WTC11 (cell line): ENCODE data around the gene AGR3. TPM values are rescaled to one million over a fixed set of nuclear protein-coding genes. Genes with fewer than 3 reads are reported as not detected.

ENCODE experiments used
- ATAC-seq: fragments of 200-7000 bp; cut with Tn5 transposase; 2 replicates; pipeline ENCODE4 v1.10.0; 2021; ENCODE audit warnings: mild to moderate bottlenecking, moderate library complexity
- CTCF ChIA-PET: fragments of 300-600 bp; sonication (Branson Sonifier 250); formaldehyde crosslinking; loops from one replicate; lab custom pipeline; 2021; ENCODE audit warnings: antibody characterized with exemption; lab: Charles Lee
- POLR2A ChIA-PET: fragments of 350-600 bp; sonication (Branson Sonifier 250); formaldehyde crosslinking; loops from one replicate; lab custom pipeline; 2021; ENCODE audit warnings: antibody characterized with exemption; lab: Charles Lee
- DNase-seq: peaks from one replicate; pipeline ENCODE4 v3.0.0; 2021; ENCODE audit warnings: low spot score
- H3K27ac Mint-ChIP-seq: 2 replicates; pipeline ENCODE4 v1.8.0; 2021; ENCODE audit warnings: mixed read lengths
- H3K27me3 Mint-ChIP-seq: 2 replicates; pipeline ENCODE4 v1.8.0; 2021; ENCODE audit warnings: low read depth, mild to moderate bottlenecking, moderate library complexity, mixed read lengths
- H3K36me3 Mint-ChIP-seq: 2 replicates; pipeline ENCODE4 v1.8.0; 2021; ENCODE audit warnings: mixed read lengths
- H3K4me1 Mint-ChIP-seq: 2 replicates; pipeline ENCODE4 v1.8.0; 2022; ENCODE audit warnings: mixed read lengths
- H3K4me3 Mint-ChIP-seq: 2 replicates; pipeline ENCODE4 v1.8.0; 2021; ENCODE audit warnings: mild to moderate bottlenecking, moderate library complexity, mixed read lengths
- H3K9me3 Mint-ChIP-seq: 2 replicates; pipeline ENCODE4 v1.8.0; 2021; ENCODE audit warnings: mixed read lengths
- CTCF ChIP-seq: fragments of 200-600 bp; IDR thresholded peaks from 2 replicates; pipeline ENCODE4 v1.8.0; 2022; ENCODE audit warnings: antibody characterized with exemption
- ETV6 ChIP-seq: sonication (generic); formaldehyde crosslinking; IDR thresholded peaks from 2 replicates; pipeline ENCODE4 v1.8.1; 2022; ENCODE audit warnings: mild to moderate bottlenecking, missing genetic modification reagents
- FOXJ3 ChIP-seq: sonication (generic); formaldehyde crosslinking; IDR thresholded peaks from 2 replicates; pipeline ENCODE4 v1.9.0; 2021; ENCODE audit warnings: missing genetic modification reagents, mild to moderate bottlenecking, borderline replicate concordance
- MLX ChIP-seq: sonication (generic); formaldehyde crosslinking; IDR thresholded peaks from 2 replicates; pipeline ENCODE4 v1.8.1; 2023; ENCODE audit warnings: mild to moderate bottlenecking, missing genetic modification reagents, moderate library complexity
- NFATC4 ChIP-seq: fragments of 250-450 bp; sonication (Bioruptor Pico); IDR thresholded peaks from 2 replicates; pipeline ENCODE4 v1.9.0; 2021; ENCODE audit warnings: mild to moderate bottlenecking
- RORB ChIP-seq: fragments of 250-450 bp; sonication (Bioruptor Pico); IDR thresholded peaks from 2 replicates; pipeline ENCODE4 v1.9.0; 2021; ENCODE audit warnings: mild to moderate bottlenecking
- STAT6 ChIP-seq: sonication (generic); formaldehyde crosslinking; conservative IDR thresholded peaks from 2 replicates; pipeline ENCODE4 v1.8.1; 2023; ENCODE audit warnings: mild to moderate bottlenecking, low read depth, missing genetic modification reagents, moderate library complexity
- ZBTB21 ChIP-seq: sonication (generic); formaldehyde crosslinking; IDR thresholded peaks from 2 replicates; pipeline ENCODE4 v1.8.1; 2023; ENCODE audit warnings: mild to moderate bottlenecking, missing genetic modification reagents, borderline replicate concordance
- ZNF416 ChIP-seq: fragments of 250-450 bp; sonication (Bioruptor Pico); IDR thresholded peaks from 2 replicates; pipeline ENCODE4 v1.9.0; 2021; ENCODE audit warnings: mild to moderate bottlenecking, inconsistent platforms
- ZNF512 ChIP-seq: sonication (generic); formaldehyde crosslinking; IDR thresholded peaks from 2 replicates; pipeline ENCODE4 v1.8.1; 2022; ENCODE audit warnings: missing genetic modification reagents, borderline replicate concordance
- total RNA-seq: library from RNA; stranded (reverse); gene quantifications from 3 replicates; pipeline ENCODE4 v1.2.3, GENCODE V29; 2021
- TF ChIP-seq, protein P1 (sequence below): fragments of 250-450 bp; sonication (Bioruptor Pico); IDR thresholded peaks from 2 replicates; pipeline ENCODE4 v1.9.0; 2021; ENCODE audit warnings: mild to moderate bottlenecking
- TF ChIP-seq, protein P2 (sequence below): sonication (generic); formaldehyde crosslinking; IDR thresholded peaks from 2 replicates; pipeline ENCODE4 v1.8.0; 2023; ENCODE audit warnings: missing genetic modification reagents, mild to moderate bottlenecking, borderline replicate concordance
- TF ChIP-seq, protein P3 (sequence below): sonication (generic); formaldehyde crosslinking; IDR thresholded peaks from 2 replicates; pipeline ENCODE4 v1.8.0; 2022; ENCODE audit warnings: mild to moderate bottlenecking, missing genetic modification reagents

The AGR3 gene
- total RNA-seq, 1 experiment from 2014 or later: not detected

DNA sequence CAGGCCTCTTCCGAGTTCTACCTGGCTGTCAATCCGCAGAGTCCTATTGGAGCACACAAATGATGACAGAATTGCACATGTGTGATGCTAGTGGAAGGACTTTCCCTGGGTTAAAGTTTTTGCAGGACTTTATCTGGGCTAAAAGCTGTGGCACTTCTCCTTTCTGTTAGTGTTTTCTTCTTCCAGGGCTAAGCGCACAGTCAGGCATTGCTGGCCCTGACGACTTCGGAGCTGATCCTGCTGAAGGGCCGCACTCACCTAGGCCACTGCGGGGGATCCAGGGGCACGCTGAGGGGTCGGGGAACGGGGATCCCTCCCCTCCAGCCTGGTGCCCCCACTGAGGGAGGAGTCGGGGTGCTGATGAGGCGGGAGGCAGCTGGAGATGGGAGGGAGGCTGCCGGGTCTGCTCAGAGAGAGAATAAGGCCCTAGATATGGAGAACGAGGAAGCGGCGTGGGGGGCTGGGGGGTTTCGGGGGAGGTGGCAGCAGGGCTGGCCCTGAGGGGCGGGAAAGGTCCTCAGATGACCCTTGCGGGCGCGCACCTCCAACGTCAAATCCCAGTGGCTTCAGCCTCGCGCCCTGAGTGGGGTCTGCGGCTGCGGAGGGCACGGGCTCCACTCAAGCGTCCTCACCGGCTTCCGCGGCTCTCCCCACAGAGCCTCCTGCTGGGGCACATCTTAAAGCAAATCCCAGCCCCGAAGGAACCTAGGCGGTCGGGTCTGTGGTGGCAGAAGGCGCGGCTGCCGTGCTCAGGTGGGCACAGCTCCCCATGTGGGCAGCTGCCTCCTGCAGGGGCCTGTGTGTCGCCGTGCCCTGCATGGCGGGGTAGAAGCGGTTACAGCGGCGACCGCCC lies 30.9 kb downstream of the AGR3 start (continued):
- TF ChIP-seq, protein P1, sequence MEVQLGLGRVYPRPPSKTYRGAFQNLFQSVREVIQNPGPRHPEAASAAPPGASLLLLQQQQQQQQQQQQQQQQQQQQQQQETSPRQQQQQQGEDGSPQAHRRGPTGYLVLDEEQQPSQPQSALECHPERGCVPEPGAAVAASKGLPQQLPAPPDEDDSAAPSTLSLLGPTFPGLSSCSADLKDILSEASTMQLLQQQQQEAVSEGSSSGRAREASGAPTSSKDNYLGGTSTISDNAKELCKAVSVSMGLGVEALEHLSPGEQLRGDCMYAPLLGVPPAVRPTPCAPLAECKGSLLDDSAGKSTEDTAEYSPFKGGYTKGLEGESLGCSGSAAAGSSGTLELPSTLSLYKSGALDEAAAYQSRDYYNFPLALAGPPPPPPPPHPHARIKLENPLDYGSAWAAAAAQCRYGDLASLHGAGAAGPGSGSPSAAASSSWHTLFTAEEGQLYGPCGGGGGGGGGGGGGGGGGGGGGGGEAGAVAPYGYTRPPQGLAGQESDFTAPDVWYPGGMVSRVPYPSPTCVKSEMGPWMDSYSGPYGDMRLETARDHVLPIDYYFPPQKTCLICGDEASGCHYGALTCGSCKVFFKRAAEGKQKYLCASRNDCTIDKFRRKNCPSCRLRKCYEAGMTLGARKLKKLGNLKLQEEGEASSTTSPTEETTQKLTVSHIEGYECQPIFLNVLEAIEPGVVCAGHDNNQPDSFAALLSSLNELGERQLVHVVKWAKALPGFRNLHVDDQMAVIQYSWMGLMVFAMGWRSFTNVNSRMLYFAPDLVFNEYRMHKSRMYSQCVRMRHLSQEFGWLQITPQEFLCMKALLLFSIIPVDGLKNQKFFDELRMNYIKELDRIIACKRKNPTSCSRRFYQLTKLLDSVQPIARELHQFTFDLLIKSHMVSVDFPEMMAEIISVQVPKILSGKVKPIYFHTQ (CRISPR knock-in tag): no peak
- TF ChIP-seq, all 79 proteins: peak for 0

- Mint-ChIP-seq H3K4me3 (no peak overlapping the region), H3K4me1 (peaks cover 6% of the 10 kb centered on the region; the same call in 1 of the 2 replicates), H3K27me3 (no peaks in the 10 kb centered on the region), H3K36me3 (no peaks in the 10 kb centered on the region), H3K9me3 (no peaks in the 10 kb centered on the region), H3K27ac (no peak overlapping the region)
- ChIA-PET CTCF (no interaction called here), POLR2A (no interaction called here)
- ATAC-seq: no peak
- no peak for TF ChIP-seq NFATC4 (CRISPR knock-in tag)
- TF ChIP-seq FOXJ3 (CRISPR knock-in tag): no peak
- no peak for TF ChIP-seq ZNF512 (CRISPR knock-in tag)
- TF ChIP-seq STAT6 (CRISPR knock-in tag): no peak
- no peak for TF ChIP-seq MLX (CRISPR knock-in tag)
- TF ChIP-seq, protein P2, sequence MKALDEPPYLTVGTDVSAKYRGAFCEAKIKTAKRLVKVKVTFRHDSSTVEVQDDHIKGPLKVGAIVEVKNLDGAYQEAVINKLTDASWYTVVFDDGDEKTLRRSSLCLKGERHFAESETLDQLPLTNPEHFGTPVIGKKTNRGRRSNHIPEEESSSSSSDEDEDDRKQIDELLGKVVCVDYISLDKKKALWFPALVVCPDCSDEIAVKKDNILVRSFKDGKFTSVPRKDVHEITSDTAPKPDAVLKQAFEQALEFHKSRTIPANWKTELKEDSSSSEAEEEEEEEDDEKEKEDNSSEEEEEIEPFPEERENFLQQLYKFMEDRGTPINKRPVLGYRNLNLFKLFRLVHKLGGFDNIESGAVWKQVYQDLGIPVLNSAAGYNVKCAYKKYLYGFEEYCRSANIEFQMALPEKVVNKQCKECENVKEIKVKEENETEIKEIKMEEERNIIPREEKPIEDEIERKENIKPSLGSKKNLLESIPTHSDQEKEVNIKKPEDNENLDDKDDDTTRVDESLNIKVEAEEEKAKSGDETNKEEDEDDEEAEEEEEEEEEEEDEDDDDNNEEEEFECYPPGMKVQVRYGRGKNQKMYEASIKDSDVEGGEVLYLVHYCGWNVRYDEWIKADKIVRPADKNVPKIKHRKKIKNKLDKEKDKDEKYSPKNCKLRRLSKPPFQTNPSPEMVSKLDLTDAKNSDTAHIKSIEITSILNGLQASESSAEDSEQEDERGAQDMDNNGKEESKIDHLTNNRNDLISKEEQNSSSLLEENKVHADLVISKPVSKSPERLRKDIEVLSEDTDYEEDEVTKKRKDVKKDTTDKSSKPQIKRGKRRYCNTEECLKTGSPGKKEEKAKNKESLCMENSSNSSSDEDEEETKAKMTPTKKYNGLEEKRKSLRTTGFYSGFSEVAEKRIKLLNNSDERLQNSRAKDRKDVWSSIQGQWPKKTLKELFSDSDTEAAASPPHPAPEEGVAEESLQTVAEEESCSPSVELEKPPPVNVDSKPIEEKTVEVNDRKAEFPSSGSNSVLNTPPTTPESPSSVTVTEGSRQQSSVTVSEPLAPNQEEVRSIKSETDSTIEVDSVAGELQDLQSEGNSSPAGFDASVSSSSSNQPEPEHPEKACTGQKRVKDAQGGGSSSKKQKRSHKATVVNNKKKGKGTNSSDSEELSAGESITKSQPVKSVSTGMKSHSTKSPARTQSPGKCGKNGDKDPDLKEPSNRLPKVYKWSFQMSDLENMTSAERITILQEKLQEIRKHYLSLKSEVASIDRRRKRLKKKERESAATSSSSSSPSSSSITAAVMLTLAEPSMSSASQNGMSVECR (CRISPR knock-in tag): no peak
- TF ChIP-seq ZNF416 (CRISPR knock-in tag): no peak
- TF ChIP-seq CTCF: no peak
- TF ChIP-seq, protein P3, sequence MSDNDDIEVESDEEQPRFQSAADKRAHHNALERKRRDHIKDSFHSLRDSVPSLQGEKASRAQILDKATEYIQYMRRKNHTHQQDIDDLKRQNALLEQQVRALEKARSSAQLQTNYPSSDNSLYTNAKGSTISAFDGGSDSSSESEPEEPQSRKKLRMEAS: no peak
- TF ChIP-seq RORB (CRISPR knock-in tag): no peak
- TF ChIP-seq ETV6 (CRISPR knock-in tag): no peak
- no peak for TF ChIP-seq ZBTB21 (CRISPR knock-in tag)
- no peak for DNase-seq
Observed at GRCh38 chr7:16849296-16850148, 32.3 kb downstream of the AGR3 start.
